Activated B cell treated with CpG ODN at 0.5 μM for 24 hours (primary cell): ENCODE results near the gene UACA. TPM values are rescaled to one million over a fixed set of nuclear protein-coding genes. Genes with fewer than 3 reads are reported as not detected.

ENCODE experiments used
- ATAC-seq: fragments of 200-7000 bp; cut with Tn5 transposase; one replicate; pipeline ENCODE4 v1.10.0; 2021; ENCODE audit warnings: low read depth, mild to moderate bottlenecking, moderate library complexity
- CTCF ChIA-PET: fragments of 350-600 bp; sonication (Branson Sonifier 250); formaldehyde crosslinking; loops from one replicate; lab custom pipeline; 2021; ENCODE audit warnings: antibody characterized with exemption; lab: Charles Lee
- POLR2A ChIA-PET: fragments of 350-600 bp; sonication (Branson Sonifier 250); formaldehyde crosslinking; loops from one replicate; lab custom pipeline; 2021; ENCODE audit warnings: antibody characterized with exemption; lab: Charles Lee
- DNase-seq: peaks from one replicate; pipeline ENCODE4 v3.0.0; 2022
- H3K27ac Mint-ChIP-seq: one replicate; pipeline ENCODE4 v1.8.0; 2020; ENCODE audit warnings: mixed read lengths
- H3K27me3 Mint-ChIP-seq: one replicate; pipeline ENCODE4 v1.8.0; 2021; ENCODE audit warnings: mixed read lengths
- H3K36me3 Mint-ChIP-seq: one replicate; pipeline ENCODE4 v1.8.0; 2021; ENCODE audit warnings: low read depth, mixed read lengths
- H3K4me1 Mint-ChIP-seq: one replicate; pipeline ENCODE4 v1.8.0; 2021; ENCODE audit warnings: mixed read lengths
- H3K4me3 Mint-ChIP-seq: one replicate; pipeline ENCODE4 v1.8.0; 2020; ENCODE audit warnings: mild to moderate bottlenecking, mixed read lengths
- H3K9me3 Mint-ChIP-seq: one replicate; pipeline ENCODE4 v1.8.0; 2020; ENCODE audit warnings: mixed read lengths
- intact Hi-C: fragments of 100-400 bp; cut with micrococcal nuclease; formaldehyde crosslinking; loops from one replicate; pipeline ENCODE4 v1.15.1; 2024
- total RNA-seq: library from RNA; stranded (reverse); gene quantifications from 2 replicates; pipeline ENCODE4 v1.2.3, GENCODE V29; 2022
- TF ChIP-seq, protein P1 (sequence below): fragments of 200-600 bp; IDR thresholded peaks from one replicate; pipeline ENCODE4 v1.8.0; 2022; ENCODE audit warnings: antibody characterized with exemption, mild to moderate bottlenecking

UACA gene
- total RNA-seq, 1 donor from 2014 or later: 1.00 TPM

DNA sequence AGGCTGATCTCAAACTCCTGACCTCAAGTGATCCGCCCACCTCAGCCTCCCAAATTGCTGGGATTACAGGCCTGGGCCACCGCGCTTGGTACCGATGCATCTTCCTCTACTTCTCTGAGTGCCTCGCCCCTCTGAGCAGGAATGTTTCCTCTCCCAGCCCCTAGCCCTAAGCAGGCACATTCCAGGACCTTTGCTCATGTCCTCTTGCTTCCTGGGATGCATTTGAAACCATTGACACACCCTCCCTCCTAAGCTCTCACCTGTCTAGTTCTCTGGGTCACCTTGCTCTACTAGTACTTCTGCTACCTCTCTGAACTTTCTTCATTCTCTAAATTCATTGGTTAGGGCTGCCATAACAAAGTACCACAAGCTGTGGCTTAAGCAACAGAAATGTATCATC, 17.9 kb upstream of the UACA start:
- TF ChIP-seq, protein P1, sequence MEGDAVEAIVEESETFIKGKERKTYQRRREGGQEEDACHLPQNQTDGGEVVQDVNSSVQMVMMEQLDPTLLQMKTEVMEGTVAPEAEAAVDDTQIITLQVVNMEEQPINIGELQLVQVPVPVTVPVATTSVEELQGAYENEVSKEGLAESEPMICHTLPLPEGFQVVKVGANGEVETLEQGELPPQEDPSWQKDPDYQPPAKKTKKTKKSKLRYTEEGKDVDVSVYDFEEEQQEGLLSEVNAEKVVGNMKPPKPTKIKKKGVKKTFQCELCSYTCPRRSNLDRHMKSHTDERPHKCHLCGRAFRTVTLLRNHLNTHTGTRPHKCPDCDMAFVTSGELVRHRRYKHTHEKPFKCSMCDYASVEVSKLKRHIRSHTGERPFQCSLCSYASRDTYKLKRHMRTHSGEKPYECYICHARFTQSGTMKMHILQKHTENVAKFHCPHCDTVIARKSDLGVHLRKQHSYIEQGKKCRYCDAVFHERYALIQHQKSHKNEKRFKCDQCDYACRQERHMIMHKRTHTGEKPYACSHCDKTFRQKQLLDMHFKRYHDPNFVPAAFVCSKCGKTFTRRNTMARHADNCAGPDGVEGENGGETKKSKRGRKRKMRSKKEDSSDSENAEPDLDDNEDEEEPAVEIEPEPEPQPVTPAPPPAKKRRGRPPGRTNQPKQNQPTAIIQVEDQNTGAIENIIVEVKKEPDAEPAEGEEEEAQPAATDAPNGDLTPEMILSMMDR: no peak
- ATAC-seq: no peak
- POLR2A ChIA-PET: no interaction called here
- no peaks in the 10 kb centered on the region for H3K4me1 Mint-ChIP-seq
- CTCF ChIA-PET: no interaction called here
- peaks cover 17% of the 10 kb centered on the region for H3K27me3 Mint-ChIP-seq
- DNase-seq: no peak
- no peak overlapping the region for H3K27ac Mint-ChIP-seq
- intact Hi-C loops: no loop called here
- no peaks in the 10 kb centered on the region for H3K9me3 Mint-ChIP-seq
- H3K4me3 Mint-ChIP-seq: no peak overlapping the region
- H3K36me3 Mint-ChIP-seq: no peaks in the 10 kb centered on the region

DNA sequence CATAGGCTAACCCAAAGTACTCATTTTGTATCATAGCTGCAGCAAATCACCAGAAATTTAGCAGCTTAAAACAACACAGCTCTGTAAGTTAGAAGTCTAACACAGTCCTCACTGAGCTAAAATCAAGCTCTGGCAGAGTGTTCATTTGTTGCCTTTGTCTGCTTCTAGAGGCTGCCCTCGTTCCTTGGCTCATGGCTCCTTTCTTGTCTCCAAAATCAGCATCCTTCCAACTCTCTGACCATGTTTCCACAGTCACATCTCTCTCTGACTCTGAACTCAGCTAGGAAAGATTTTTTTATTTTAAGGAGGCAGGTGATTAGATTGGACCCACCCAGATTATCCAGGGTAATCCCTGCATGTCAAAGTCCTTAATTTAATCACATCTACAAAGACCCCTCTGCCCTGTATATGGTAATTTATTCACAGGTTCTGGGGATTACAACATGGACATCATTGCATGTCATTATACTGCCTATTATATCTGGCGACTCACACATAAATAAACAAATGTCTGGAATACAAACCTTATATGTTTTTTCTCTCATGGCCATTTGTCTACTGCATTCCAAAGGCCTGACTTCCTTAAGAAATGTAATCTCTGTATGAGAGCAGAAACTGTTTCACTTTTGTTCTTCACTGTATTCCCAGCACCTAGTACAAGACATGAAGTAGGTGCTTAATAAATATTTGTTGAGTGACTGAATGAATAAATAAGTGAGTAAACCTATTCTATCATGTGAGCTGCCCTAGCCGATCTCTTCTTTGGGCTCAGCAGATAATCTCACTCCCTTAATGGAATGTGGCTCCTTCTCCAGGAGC, 15.1 kb upstream of the UACA start:
- Mint-ChIP-seq H3K9me3 (no peaks in the 10 kb centered on the region), H3K27ac (no peak overlapping the region), H3K27me3 (peaks cover 12% of the 10 kb centered on the region), H3K4me1 (no peaks in the 10 kb centered on the region), H3K4me3 (no peak overlapping the region), H3K36me3 (no peaks in the 10 kb centered on the region)
- intact Hi-C loops: no loop called here
- ATAC-seq (no peak), DNase-seq (no peak)
- CTCF ChIA-PET: no interaction called here
- POLR2A ChIA-PET: no interaction called here
- TF ChIP-seq, protein P1: no peak

DNA sequence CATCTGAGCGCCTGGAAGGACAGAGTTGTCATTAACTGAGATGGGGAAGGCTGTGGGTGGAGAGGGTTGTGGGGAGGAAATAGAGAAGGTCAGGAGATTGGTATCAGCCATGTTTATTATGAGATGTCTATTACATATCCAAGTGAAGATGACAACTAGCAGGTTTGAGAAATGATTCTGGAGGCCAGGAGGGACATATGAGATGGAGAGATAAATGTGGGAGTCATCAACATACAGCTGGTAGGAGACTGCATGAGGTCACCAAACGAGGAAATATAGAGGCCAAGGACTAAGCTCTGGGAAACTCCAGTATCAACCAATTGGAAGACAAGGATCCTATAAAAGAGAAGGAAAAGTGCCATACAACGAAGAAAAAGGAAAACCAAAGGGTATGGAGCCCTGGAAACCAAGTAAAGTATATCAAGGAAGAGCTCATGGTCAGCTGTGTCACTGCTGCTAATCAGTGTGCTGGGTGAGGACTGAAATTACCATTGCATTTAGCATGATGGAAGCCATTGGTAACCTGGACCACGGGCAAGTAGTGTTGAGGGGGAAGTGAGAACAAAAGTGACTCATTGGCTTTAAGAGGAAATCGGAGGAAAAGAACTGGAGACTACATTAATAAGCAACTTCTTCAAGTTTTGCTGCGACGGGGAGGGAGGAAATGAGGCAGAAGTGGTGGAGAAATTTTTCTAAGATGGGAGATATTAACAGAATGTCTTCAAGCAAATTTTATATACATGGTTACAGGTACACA, 14.0 kb upstream of the UACA start:
- peak; percentile 25 for ATAC-seq

DNA sequence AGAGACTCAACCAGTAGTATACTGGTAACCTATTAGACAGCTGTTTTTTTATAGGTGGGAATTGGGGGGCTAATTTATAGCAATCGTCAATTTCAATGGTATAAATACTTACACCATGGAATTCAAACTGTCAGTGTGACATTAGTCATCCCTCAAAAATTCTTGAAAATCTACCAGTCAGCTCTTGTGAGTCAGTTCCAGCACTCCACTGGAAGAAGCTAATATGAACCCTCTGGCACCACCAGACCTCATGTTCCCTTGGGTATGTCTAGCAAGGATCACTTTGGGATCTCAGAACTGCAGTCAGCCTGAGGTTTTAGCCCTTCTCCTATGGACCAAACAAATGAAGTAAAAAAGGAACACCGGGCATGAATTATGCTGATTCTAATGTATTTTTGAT, 11.8 kb upstream of the UACA start:
- Mint-ChIP-seq H3K36me3 (no peaks in the 10 kb centered on the region), H3K9me3 (no peaks in the 10 kb centered on the region), H3K4me1 (no peaks in the 10 kb centered on the region), H3K27me3 (peaks cover 7% of the 10 kb centered on the region), H3K27ac (no peak overlapping the region), H3K4me3 (no peak overlapping the region)
- ChIA-PET POLR2A (no interaction called here), CTCF (no interaction called here)
- TF ChIP-seq, protein P1: no peak
- no peak for DNase-seq
- no peak for ATAC-seq
- intact Hi-C loops: no loop called here

More for the DNA sequence above, 14.0 kb upstream of the UACA start:
- H3K4me3 Mint-ChIP-seq: no peak overlapping the region
- peaks cover 13% of the 10 kb centered on the region for H3K27me3 Mint-ChIP-seq
- H3K27ac Mint-ChIP-seq: no peak overlapping the region
- POLR2A ChIA-PET: no interaction called here
- H3K4me1 Mint-ChIP-seq: no peaks in the 10 kb centered on the region
- CTCF ChIA-PET: no interaction called here
- TF ChIP-seq, protein P1: no peak
- no peaks in the 10 kb centered on the region for H3K9me3 Mint-ChIP-seq
- no peak for DNase-seq
- intact Hi-C loops: no loop called here
- H3K36me3 Mint-ChIP-seq: no peaks in the 10 kb centered on the region

DNA sequence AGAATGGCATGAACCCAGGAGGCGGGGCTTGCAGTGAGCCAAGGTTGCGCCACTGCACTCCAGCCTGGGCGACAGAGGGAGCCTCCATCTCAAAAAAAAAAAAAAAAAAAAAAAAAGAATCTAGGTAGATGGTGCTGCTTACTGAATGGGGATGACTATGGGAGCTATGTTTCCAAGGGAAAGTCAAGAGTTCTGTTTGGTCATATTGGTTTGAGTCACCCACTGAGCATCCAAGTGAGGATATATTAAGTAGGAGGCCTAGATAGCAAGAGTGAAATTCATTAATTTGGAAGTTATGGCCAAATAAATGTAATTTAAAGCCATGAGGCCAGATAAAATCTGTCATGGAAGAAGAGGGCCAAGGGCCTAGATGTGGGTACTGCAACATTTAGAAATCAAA, 9.0 kb upstream of the UACA start:
- Mint-ChIP-seq H3K36me3 (no peaks in the 10 kb centered on the region), H3K9me3 (no peaks in the 10 kb centered on the region), H3K27me3 (peaks cover 2% of the 10 kb centered on the region), H3K4me3 (no peak overlapping the region), H3K27ac (no peak overlapping the region), H3K4me1 (peaks cover 11% of the 10 kb centered on the region)
- ChIA-PET POLR2A (no interaction called here), CTCF (no interaction called here)
- intact Hi-C loops: no loop called here
- ATAC-seq (no peak), DNase-seq (no peak)
- TF ChIP-seq, protein P1: no peak
